Measurements from ENCODE around the gene SMG1.
"Not testable (repeated sequence)": the region's sequence is repeated elsewhere in the genome, so short reads cannot be mapped to it uniquely, and the experiment has no call there.

The SMG1 gene

DNA sequence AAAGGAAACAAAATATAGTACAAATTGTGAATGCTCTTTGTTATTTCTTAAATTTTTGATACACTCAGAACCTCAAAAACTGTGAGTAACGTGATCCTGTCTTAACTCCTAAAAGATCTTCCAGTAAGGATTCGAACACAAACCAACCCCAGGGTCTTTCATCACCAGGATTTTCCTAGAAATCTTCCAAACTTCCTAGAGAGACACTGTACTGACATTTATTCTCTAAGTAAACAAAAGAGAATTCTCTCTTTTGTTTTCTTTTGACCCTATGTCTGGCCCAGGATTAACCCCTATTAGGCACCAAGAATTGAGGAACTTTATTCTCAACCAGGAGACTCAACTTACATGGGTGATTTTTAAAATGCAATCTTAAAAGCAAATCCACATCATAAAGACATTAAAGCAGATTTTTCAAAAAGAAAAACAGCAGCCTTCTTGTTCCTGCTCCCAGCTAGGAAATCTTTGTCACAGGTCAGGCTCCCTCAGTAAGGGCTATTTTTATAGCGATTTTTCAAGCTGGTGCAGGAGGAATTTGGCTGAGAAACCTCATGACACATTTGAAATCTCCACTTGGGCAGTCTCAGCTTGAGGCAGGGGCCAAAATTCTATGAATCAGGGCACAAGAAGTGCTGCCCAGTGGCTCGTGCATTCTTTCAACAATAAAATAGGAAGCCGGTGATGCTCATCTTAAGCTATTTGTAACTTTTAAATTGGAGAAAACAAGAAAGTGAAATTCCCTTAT lies 6.2 kb upstream of the SMG1 start:
- no peak for DNase-seq

DNA sequence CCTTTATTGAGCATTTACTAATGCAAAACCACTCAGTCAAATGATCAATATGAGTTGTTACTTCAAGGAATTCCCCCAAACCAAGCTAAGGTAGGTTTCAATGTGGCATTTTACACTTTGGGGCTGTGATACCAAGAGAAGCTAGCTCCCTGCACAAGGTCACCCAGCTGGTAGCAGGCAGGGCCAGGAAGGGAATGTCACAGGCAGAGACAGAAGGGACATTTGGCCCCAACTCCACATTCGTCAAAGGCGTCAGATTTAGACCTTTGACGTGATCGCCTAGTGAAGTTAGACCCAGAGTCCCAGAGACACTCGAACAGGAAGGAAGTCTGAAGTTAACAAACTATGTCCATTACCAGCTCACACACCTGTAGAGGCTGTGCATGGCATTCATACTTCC lies 5.5 kb upstream of the SMG1 start:
- no peak for DNase-seq

DNA sequence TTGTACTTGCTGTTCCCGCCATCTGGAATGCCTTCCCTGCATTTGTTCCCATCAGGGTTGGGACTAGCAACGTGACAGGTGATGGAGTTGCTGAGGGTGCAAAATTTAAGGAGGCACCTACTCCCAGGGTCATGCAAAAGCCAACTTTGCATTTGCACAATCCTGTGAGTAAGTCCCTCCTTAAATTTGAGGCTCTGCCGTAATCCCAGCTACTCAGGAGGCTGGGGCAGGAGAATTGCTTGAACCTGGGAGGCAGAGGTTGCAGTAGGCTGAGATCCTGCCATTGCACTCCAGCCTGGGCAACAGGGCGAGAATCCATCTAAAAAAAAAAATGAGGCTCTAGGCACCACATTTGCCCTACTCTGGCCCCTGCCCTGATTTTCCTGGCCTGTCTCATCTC lies 3.9 kb upstream of the SMG1 start:
- not testable (repeated sequence) for DNase-seq

DNA sequence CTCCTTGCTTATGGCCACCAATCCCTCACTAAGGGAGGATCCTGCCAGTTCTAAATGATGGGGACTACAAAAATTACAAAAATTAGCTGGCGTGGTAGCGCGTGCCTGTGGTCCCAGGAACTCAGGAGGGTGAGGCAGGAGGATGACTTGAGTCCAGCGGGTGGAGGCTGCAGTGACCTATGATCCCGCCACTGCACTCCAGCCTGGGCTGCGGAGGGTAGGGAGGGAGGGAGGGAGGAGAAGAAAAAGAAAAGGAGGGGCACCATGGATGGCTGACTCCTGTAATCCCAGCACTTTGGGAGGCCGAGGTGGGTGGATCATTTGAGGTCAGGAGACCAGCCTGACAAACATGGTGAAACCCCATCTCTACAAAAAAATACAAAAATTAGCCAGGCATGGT lies 1.9 kb upstream of the SMG1 start:
- DNase-seq = not testable (repeated sequence)

DNA sequence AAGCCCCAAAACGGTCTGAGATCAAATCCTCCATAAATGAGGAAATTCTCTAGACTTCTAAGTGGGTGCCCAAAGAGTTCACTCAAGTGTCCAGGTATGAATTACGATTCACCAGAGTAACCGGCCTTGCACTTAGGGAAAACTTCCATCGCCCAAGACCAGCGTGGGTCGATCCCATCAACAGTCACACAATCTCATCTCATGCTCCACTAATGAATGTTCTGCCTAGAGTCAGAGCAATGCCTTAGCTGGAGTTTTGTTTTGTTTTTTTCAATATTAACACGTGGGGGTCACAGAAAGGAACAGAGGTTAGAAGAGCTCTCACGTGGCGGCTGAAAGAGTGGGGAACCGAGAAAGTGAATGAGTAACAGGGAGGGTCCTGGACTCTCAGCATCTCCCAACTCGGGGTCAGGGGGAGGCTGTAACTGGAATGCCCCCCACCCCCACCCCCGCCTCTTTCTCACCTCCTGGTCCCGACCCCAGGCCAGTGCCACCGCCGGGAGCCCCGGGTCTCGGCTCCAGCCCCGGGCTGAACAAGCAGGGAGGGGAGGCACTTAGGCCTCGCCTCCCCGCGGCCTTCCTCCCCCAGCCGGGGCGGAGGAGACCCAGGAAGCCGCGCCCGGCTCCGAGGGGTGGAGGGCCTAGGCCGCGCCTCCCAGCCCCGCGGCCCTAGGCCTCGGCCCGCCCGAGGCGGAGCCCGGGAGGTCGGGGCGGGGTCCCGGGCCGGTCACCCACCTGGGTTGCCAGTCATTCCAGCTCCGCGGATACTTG lies 808 bp downstream of the SMG1 start:
- DNase-seq = peak; percentile 36

DNA sequence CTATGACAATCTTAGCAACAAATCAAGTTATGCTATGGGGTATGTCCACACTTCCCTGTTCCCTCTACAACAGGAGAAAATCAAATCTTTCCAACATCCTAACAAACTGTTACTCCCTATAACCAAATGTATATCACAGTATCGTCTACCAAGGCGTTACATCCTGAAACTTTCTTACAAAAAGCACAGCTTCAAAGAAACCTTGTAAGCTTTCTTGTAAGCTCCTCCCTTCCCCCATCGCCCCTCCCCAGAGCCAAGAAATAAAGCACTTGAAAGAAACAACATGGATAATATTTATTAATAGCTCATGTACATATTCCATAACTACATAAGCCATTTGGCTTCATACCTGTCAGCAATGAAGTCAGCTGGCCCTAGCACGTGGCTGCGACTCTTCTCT lies 2.3 kb downstream of the SMG1 start:
- not testable (repeated sequence) for DNase-seq

DNA sequence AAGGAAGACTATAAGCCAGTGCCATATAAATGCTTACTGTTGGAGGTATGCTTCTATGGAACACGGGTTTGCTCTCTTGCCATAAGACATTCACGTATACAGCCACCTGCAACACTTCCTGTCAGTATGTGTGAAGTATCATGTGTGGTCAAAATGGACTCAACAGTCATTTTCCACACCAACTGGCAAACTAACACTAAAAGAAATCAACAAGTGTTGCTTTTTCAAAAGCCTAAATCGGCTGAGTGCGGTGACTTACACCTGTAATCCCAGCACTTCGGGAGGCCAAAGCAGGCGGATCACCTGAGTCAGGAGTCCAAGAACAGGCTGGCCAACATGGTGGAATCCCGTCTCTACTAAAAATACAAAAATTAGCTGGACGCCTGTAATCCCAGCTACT lies 3.1 kb downstream of the SMG1 start:
- not testable (repeated sequence) for DNase-seq

DNA sequence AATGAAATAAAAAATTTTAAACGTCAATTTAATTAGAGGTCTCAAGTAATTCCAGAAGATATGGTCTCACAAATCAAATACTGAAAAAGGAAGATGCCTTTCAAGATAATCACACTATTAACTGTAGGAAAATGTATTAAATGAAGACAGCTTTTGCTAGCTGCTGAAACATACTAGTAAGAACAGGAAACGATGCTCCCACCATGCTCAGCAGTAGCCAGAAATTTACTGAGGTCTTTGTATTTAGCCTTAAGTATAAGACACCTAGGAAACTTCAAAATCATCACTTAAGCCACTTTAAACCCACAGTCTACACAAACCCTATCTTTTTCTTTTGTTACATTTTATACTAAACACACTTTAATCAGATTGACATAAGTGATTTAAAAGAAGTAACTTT lies 16.6 kb downstream of the SMG1 start:
- not testable (repeated sequence) for DNase-seq

DNA sequence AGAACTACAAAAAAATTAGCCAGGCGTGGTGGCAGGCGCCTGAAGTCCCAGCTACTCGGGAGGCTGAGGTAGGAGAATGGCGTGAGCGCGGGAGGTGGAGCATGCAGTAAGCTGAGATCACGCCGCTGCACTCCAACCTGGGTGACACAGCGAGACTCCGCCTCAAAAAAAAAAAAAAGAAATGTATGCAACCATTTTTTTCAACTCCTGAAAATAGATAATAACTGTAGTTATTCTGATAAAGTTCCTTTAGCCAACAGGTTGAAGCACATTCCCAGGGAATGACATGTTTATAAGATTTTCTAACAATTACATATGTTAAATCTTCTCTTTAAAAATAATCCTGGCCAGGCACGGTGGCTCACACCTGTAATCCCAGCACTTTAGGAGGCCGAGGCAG lies 17.5 kb downstream of the SMG1 start:
- not testable (repeated sequence) for DNase-seq

DNA sequence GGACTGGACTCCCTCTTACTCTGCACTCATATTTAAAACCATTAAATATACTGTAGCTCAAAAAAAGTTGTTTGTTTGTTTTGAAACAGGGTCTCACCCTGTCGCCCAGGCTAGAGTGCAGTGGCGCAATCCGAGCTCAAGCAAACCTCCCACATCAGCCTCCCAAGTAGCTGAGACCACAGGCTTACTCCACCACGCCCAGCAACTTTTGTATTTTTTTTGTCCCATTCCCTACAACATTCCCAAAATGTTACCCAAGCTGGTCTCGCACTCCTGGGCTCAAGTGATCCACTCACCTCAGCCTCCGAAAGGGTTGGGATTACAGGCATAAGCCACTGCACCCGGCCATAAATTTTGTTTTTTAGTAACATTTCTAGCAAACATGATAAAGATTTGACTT lies 23.4 kb downstream of the SMG1 start:
- not testable (repeated sequence) for DNase-seq

DNA sequence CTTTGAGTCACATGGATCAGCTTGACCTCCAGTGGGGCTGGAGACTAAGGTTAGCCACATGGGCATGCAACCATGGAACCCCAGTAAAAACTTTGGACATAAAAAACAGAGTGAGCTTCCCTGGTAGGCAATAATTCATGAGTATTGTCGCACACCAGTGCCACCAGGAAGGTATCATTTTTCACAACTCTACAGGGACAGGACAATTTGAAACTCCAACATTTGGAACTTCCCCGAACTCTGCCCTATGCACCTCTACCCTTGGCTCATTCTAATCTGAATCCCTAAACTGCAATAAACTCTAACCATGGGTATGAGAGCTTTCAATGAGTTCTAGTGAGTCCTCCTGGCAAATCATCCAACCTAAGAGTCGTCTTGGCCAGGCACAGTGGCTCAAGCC lies 24.2 kb downstream of the SMG1 start:
- DNase-seq = not testable (repeated sequence)

DNA sequence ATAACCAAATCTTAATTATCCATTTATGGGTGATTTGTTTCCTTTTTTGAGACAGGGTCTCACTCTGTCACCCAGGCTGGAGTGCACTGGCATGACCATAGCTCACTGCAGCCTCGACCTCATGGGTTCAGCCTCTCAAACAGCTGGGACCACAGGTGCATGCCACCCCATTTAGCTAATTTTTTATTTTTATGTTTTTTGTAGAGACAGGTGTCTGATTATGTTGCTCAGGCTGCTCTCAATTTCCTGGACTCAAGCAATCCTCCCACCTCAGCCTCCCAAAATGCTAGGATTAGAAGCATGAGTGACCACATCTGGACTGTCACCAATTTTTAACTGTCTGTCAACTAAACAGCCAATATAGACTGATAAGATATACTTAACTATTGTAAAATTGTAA lies 25.0 kb downstream of the SMG1 start:
- DNase-seq = not testable (repeated sequence)

DNA sequence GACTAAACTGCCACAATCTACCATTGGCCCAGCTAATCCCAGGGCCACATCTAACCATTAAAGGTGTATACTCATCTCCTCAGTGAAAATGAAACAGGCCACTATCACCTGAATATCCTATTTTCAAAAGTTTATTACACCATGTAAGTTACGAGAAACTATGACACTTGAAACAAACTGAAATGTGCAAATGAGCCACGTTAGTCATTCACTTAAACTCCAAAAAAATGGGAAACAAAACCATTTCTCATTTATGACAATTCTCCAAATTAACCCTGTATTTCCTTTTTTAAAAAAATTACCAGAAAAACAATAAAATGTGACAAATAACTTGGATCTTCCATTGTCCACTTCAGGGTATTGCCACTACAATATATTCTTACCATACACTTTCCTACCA lies 41.8 kb downstream of the SMG1 start:
- not testable (repeated sequence) for DNase-seq

DNA sequence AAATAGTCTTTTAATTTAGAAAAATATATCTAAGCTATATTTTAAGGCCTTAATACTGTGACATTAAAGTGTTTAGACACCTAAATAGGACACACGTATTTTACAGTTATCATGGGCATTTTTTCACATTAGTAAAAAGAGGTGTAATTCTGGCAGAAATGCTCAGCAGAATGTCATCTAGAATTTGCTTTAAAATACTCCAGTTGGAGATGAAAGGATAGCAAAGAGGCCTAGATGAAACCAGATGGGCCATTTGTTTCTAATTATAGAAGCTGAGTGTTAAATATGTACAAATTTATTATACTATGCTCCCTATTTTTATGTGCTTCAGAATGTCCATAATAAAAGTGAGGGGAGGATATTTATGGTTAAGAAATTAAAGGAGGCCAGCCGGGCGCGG lies 48.5 kb downstream of the SMG1 start:
- not testable (repeated sequence) for DNase-seq

DNA sequence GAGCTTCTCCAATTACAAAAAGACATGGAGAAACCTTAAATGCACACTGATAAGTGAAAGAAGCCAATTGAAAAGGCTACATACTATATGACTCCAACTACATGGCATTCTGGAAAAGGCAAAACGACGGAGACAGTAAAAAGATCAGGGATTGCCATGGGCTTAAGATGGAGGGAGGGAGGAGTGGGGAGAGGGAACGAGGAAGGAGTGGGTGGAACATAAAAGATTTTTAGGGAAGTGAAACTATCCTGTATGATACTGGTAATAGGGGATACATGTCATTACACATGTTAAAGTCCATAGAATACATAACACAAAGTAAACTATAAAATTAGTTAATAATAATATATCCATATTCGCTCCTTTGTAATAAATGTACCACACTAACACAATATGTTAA lies 48.9 kb downstream of the SMG1 start:
- DNase-seq = not testable (repeated sequence)

DNA sequence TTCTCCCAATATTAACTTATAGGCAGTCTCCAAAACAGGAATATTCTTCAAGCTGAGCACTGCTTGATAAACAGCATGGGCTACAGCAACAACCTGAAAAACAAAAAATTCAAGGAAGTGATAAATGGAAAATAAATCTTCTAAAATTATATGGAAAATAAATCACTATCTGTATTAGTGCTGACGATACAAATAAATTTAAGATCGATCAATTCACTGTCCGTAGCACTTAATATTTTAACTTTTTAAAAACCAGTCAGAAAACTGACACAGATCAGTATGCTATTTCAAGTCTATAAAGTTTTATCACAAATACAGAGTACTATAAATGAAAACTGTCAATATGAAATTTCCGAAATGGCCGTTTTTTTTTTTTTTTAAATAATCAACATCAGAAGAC lies 49.9 kb downstream of the SMG1 start:
- DNase-seq = not testable (repeated sequence)

DNA sequence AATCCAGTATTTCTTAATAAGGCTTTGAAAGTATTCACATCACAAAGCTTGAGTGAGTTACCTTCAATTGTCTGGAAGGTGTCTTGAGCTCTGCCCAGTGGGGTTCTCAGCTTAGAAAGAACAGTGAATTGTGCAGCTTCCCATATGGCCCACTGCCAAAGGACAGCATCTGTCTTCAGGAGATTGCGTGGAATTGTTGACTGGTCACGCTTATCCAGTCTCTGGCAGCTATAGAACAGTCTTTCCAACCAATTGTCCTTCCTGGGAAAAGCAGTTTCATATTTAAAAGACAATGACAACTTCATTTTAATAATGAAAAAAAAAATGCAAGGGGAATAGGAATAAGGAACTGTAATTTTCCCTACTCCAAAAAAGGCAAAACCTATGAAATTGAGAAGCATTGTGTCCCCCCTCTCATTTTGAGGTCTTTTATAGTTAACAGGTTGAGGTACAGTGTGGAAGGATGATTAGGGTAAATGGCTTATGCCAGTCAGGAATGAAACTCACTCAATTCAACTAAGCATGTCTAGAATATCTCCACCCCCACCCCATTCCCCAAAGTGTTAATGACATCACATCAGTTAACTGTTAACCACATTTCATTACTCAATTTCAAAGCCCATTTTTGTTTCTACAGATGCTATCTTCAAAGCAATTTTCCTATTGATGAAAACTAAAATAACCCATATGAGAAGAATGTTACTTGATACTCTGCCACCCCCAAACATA lies 57.0 kb downstream of the SMG1 start:
- not testable (repeated sequence) for DNase-seq

DNA sequence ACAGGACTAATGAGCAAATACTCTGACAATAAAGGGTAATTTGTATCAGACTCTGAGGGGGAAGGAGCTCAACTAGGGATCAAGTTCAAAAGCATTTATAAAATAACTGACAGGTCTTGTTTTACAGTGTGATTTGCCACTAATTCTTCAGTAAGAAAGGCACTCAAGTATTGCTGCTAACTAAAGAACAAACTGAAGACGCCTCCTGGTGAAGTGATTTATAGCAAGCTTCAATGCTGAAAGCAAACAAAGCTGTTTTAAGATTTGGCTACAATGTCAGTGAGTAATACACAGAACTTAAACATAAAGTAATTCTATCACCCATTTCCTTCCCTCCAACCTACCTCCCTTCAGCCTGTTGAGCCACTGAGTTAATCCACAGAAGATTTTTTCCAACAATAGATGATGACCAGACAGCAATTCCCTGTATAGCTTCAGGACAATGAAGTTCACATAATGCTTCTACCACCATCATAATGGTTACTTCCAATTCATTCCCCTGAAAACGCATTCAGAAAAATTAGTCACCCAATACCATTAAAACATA lies 59.9 kb downstream of the SMG1 start:
- DNase-seq = not testable (repeated sequence)

DNA sequence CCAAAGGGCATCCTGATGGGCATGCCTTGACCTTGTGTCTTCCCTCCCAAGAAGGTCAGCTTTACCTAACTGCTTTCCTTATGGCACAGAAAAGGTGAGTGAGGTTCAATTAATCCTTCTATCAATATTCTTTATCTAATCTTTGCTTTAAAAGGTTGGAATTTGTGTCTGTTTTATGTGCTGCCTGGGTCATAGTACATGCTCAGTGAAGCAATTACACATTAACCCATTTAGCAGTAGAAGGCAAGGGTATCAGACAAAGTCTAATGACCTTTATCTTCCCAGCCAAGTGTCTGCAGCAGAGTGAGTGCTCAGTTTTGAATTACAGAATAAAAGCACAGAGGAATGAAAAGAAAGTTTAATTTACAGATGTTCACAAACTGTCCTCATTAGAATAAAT lies 63.3 kb downstream of the SMG1 start:
- DNase-seq = not testable (repeated sequence)

DNA sequence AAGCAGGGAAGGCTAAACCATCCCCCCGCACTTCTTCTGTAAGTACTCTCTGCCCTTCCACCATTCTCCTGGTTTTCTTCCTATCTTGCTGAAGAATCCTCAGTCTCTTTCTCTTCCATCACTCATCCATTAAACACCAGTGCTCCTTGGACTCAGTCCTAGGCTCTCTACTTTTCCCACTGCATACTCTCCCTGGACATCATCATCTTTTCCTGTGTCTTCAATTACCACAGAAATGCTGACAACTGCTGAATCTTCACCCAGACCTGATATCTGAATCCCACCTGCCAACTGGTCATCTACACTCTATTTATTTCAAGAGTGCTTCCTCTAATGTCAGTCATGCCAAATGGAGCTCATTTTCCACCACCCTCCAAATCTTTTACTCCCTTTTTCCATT lies 71.0 kb downstream of the SMG1 start:
- no peak for DNase-seq

DNA sequence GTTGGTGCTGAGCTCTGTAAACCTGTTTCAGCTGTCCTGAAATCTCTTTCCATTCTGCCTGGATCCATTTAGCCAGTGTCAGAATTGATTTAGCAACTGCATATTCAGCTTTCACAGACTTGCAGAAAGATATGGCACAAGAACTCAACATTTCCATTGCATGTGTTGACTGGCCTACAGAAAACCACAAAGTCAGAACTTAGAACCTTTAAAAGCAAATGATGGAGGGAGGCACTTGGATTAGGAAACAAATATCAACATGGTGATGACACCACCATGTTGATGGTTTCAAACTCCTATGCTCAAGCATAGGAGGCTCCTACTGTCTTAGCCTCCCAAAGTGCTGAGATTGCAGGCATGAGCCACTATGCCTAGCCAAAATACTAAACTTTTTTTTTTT lies 72.5 kb downstream of the SMG1 start:
- DNase-seq = no peak

DNA sequence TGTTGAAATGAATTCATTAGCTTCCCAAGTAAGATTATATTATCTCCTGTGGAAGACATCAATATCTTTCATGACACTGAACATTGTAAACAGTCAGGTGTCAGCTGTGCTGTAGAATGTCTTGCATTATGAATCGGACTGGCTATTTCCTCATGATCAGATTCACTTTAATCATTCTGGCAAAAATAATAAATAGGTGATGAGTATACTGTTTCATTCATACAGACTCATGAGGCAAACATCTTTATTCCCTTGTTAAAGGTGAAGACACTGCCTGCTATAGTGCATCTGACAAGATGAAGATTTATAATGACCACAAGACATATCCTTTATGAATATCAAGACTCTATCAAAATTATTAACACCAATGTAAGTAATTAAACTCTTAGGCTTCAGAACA lies 73.6 kb downstream of the SMG1 start:
- no peak for DNase-seq

DNA sequence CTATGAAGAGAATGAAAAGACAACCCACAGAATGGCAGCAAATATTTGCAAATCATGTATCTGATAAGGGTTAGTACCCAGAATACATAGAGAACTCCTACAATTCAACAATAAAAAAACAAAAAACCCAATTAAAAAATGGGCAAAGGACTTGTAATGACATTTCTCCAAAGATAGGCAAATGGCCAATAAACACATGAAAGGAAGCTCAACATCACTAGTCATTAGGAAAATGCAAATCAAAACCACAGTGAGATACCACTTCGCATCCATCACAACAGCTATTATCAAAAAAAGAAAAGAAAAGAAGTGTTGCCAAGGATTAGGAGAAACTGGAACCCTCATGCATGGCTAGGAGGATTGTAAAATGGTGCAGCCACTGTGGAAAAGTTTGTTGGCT lies 79.8 kb downstream of the SMG1 start:
- no peak for DNase-seq

Measured in NCI-H2081 (cell line).